ENCODE results near the gene EGFL6.

DNA sequence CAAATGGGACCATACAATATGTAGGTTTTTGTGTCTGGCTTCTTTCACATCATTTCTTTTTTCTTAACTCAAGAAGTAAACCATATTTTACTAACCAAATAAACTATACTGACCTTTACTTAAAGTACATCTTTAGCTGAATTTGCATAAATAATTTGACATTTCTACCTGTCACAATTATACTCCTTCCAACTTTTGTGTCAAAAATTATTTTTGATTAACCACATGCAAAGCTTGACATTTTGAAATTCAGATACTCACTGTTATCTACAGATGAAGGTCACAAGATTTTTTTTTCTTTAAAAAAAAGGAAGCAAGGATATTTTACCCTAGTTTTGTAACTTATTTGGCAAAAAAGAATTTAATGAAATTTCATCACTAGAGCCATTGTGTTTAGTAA lies 107.5 kb downstream of the EGFL6 start:
- TF ChIP-seq POLR2A (IDR thresholded peaks at IDR 0.05; ENCODE audit: low read length) (no peak), GATA1 (IDR thresholded peaks at IDR 0.05; ENCODE audit: low read depth, low read length) (no peak)

Data from erythroblast (primary cell).